GM19240 (cell line): ENCODE results near the gene DMRT1.

Experiments
- DNase-seq: peaks from one replicate; pipeline ENCODE4 v3.0.0; 2011; ENCODE audit warnings: low spot score; ENCODE audit not compliant: insufficient read length

DMRT1 gene

DNA sequence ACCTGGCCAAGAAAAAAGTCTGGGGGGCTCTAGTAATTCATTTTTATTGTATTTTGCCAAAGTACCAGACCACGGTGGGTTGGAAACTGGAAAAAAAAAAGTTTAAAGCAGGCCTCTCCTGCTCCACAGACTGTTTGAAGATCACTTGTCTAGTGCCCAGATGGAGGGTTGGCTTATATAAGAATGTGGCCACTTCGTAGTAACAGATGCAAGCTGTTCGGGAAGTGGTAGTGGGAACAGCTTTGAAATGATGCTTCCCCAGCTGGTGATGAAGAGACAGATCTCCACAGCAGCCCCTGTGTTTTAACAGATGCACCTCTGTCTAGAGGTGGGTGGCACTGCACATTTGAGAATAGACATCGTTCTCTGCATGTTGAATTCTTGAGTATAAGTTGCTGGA, 80.7 kb downstream of the DMRT1 start:
- DNase-seq = no peak

DNA sequence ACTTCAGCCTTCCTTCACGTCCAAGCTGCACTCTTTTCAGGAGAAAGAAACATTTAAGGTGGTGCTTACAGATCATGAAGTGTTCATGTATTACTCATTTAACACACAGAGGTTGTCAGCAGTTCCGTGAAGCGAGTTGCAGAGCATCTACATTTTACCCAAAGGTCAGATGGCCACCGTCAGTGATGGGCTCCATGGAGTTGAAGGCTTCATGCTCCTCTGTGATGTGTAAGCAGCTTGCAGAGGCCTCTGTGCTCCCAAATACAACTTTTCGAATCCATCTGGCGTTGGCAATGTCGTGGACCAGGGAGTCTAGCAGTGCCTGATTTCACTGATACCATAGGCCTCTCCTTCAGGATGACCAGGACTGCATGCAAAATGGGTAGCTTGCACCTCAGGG, 81.2 kb downstream of the DMRT1 start:
- no peak for DNase-seq

DNA sequence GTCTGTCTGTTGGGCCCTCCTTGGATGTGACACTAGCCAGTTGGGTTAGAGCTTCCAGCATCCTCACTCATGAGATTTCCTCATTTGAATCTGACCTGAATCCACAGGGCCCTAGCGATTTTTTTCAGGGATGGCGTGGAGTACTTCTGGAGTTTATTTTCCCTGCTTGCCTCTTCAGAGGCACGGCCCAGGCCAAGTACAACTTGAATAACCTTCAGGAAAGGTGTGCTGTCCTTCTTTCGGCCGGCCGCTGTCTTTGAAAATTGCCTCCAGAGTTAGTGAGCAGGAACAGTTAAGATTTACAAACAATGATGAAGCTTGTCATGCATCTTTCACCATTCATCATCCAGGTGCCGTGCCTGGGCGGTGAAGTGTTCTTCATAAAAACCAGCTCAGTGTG, 85.5 kb downstream of the DMRT1 start:
- no peak for DNase-seq

GRCh38 chr9:928363-929042, 87.0 kb downstream of the DMRT1 start:
- DNase-seq = peak; percentile 8

DNA sequence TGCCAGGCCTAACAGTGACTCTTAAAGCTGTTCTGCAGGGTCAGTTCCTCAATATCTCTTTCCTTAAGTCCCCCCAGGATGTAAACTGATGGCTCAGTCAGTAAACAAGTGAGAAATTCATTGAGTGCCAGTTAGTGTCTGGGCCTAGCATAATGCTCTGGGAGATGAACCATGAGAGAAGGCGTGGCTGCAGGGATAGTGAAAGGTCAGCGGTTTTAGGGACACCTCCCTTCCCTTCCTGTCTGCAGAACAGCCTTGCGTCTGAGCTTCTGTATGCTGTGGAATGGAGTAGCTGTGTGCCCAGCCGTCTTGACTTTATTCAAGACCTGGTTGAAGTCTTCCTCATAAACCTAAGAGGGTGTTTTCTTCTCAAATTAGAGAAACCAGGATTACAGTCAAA, 88.2 kb downstream of the DMRT1 start:
- DNase-seq = no peak

DNA sequence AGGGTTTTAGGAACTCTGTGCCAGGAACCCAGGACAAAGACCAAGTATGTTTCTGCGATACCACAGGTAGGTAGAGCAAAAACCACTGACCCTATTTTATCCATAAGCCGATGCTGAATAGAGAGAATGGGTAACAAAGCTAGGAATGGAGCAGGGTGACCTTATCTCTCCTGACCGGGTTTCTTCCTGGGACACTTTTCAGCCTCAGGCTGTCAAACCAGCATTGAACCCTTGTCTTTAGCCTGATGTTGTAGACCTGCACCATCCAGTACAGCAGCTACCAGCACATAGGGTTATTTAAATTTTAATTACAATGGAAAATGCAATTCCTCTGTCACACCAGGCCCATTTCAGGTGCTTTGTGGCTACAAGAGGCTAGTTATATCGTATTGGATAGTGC, 91.9 kb downstream of the DMRT1 start:
- DNase-seq = no peak

GRCh38 chr9:935348-935965, 94.0 kb downstream of the DMRT1 start:
- DNase-seq = no peak

GRCh38 chr9:942805-943580, 101.5 kb downstream of the DMRT1 start:
- no peak for DNase-seq

- no peak for DNase-seq
Observed at GRCh38 chr9:947985-948384, 106.5 kb downstream of the DMRT1 start.

DNA sequence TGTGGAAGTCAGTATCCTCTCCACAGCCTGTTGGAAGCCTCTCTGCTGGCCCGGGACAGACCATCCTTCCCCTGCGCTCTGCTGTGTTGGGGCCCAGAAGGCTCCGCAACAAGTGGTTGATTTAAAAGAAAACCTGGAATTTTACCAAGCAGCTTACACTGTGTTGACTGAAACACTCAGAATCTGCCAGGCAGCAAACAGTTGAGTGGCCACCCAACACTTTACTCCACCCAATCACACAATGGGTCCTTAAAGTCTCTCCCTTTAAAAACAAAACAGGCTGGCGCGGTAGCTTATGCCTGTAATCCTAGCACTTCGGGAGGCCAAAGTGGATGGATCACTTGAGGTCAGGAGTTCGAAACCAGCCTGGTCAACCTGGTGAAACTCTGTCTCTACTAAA, 107.0 kb downstream of the DMRT1 start:
- DNase-seq = no peak

DNA sequence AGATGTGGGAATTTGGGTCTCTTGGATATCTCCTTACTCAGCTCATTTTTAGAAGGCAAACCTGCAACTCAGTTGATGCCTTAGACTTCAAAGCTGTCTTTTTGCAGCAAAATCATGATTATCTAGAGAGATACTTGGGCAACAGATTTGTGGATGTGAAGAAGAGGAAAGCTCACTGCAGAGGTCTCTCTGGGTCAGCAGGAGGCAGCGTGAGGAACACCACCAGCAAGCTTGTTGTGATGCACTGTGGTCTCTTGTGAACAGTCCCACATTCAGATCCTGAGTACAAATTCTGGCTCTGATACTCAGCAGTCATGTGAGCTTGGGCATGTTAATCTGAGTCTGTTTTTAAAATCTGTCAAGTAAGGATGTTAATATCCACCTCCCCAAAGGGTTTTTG, 108.6 kb downstream of the DMRT1 start:
- DNase-seq = no peak

DNA sequence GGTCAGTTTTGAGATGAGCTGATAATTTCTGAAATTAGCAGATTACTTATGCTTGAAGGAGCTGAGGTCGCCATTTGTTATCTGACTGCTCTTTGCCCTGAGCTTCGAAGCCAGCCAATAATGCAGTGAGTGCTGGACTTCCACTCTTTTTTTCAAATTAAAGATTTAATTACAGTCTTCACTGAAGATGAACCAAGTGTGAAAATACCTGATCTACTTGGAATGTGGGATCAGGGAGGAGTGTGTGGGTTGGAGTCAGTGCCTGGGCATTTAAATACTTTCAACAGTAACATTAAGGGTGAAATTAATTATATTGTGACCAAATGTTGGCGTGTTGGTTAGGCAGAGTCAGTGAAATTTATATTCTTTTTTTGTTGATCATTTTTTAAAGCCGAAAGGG, 111.0 kb downstream of the DMRT1 start:
- DNase-seq = no peak

DNA sequence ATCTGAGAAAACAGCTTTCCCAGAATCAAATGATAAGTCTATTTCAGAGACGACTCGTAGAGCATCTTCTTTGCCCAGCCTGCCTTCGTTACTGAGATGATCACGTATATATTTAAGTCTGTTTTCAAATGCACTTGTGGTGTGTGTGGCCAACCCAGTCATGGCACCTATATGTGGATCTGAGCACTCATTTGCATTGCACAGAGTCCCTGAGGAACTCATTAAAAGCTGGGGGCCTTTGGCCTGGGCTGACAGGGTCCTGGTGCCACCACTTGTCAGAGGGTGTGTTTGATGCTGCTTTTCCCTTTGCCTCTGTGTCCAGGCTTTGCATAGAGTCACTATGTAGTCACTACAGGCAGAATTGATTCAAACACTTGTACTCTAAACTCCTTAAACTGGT, 117.6 kb downstream of the DMRT1 start:
- no peak for DNase-seq

DNA sequence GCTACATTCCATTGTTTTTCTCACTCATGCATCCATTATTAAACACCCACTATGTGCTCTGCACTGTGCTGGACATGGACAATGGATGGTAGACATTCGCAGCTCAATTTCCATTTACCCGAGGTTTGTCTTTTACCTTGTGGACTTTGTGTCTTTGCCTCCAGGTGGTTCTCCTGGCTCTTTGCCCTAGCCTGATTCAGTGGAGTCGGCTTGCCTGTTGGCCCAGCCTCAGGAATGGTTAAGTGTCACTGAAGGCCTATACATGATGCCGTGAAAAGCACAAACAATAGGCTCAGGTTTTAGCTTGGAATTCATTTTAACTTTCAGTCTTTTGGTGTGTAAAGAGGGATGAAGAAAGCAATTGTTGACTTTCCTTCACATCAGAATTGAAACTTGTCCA, 118.4 kb downstream of the DMRT1 start:
- DNase-seq = no peak

DNA sequence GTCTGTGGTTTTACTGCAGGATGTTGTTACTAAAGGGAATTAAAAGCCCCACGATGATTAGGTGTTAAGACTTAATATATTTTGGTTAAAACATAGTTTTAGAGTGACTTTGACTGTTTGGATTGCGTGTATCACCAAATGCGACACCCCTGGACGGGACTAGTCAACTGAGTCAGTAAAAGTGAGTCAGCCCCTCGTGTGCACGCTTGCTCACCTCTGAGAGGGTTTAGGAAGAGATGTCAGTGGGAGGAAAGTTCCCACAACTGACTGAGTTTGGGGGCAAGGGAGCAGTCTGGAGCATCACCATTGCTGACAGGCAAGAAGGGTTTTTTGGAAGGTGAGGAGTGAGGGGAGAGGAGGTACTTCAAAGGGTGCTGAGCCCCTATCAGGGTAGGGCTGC, 120.5 kb downstream of the DMRT1 start:
- no peak for DNase-seq

DNA sequence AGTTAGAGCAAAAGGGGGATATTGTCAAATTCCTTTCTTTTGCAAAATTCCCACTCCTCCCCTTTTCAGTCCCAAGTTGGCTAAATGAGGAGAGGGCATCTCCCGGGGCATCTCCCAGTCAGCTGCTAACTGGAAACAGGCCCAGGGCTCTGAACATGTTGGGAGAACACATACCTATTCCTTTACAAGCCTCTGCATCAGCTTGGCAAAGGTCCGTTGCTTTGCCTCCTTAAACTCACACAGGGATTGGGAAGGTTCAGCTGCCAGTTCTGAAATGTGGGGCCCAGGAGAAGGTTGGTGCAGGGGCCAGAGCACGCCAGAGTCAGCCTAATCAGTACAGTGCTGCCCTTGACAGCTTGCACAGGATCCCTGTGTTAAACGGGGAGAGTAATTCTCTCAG, 124.0 kb downstream of the DMRT1 start:
- DNase-seq = no peak

- no peak for DNase-seq
Observed at GRCh38 chr9:966870-967269, 125.4 kb downstream of the DMRT1 start.

DNA sequence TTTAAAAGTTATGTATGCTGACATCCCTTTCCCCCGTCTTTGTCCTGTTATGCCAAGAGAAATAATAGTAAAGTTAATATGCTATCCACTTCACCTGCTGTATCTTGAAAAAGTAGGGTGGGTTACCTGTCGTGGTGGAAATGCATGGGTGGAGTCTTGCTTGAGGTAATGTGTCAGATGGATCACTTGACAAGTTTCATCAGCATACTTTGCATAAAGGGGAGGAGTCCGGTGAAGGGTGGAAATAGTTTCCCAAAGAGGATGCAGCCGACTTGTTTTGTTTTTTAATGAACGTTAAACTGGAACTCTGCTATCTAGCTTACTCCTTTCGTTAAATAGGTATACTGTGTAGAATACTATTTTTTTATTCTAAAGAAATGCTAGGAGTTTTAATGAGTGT, 125.9 kb downstream of the DMRT1 start:
- DNase-seq = no peak

GRCh38 chr9:967903-968641, 126.6 kb downstream of the DMRT1 start:
- DNase-seq = no peak

DNA sequence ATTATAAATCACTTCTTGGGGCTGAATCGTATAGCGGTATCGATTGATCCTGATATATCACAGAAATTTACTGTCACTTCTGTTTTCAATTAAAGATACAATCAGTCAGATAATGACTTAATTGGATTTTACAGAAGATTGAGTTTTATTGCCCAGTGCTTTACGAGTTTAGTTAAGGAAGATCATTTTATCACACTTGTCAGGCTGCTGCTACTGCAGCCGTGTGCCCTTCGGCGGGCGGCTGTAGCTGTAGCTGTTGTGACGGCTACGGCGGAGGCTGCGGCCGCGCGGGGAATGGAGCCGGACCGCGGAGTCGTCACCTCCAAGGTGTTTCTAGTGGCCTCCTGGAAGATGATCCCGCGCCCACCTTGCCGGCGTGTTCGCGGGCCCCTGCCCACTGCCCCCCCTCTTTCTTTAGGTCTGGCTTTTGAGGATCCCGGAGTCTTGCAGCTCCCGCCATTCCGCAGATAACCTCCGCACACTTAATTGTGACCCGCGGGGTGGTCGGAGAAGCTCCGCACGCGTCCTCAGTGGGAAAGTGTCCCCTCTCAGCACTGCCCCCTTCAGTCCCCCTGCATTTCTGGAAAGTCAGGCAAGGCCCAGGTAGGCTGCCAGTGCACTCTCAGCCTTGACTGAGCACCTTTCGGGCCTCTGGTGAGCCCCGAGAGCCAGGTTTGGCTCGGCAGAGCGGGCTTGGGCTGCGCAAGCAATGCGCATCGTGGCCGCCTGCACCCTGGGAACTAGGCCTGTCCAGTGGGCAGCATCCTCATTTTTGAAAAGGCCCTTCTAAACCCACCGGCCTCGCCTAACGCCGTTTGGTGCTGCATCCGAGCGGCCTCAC, 128.0 kb downstream of the DMRT1 start:
- no peak for DNase-seq
